Embryonic facial prominence (tissue), 1 donor: ENCODE results near the gene ATP2B2.

Experiments used
- DNase-seq: peaks from one replicate; pipeline ENCODE4 v3.0.0-alpha.2; 2016; ENCODE audit errors: extremely low spot score

ATP2B2 gene

DNA sequence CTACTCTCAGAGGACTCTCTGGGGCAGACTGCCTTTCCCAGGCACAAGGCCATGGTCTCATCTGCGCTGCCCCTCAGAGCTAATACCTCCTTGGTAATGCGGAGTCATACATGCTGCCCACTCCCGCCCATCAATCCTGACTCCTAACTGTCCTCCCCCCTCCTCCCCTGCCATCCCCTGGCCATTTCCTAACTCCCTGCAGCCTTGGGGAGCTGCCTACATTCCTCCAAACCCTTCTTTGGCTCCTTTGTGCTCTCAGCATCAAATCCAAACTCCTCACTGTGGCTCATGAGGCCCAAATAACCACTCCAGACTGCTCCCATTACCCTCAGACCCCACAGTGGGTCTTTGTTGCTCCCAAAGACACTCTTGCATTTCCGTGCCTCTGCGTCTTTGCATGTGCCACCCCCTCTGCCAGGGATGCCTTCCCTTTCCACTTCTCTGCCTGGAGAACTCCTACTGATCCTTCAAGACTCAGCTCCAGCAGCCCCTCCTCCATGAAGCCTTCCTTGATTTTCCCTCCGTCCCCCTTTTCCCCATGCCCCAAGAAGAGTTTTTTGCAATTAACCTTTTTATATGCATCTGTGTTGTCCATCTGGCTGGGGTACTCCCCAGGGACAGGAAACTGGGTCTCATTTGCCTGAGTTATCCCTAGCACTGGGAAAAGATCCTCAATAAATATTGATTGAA, 5.5 kb upstream of the ATP2B2 start:
- DNase-seq = no peak

DNA sequence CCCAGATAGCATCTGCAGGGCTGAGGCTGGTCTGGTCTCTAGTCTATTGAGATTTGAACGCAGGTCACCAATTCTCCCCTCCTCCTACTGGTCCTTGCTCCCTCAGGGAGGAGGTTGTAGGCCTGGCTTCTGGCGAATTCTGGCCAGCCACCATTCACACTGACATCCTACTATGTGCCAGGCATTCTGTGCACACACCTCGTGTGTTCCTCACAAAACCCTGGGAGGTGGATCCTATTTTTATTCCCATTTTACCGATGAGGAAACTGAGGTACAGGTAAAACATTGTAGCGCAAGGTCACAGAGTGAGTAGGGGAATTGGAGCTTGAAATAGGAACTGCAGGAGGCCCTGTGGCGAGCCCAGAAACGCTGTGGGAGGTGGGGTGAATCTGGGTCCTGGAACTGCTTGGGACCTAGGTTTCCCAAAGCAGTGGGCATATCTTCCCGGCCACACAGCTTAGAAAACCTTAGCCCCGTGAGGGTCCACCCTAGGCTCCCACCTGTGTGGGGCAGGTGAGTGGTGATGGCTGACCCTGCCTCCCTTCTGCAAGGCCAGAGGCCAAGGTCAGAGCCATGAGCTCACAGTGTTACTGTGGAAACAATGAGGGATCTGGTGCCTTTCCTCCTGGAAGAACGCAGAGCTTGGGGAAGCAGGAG, 4.8 kb upstream of the ATP2B2 start:
- no peak for DNase-seq

- DNase-seq = no peak
Measured at GRCh38 chr3:10509325-10509724, 3.9 kb upstream of the ATP2B2 start.

DNA sequence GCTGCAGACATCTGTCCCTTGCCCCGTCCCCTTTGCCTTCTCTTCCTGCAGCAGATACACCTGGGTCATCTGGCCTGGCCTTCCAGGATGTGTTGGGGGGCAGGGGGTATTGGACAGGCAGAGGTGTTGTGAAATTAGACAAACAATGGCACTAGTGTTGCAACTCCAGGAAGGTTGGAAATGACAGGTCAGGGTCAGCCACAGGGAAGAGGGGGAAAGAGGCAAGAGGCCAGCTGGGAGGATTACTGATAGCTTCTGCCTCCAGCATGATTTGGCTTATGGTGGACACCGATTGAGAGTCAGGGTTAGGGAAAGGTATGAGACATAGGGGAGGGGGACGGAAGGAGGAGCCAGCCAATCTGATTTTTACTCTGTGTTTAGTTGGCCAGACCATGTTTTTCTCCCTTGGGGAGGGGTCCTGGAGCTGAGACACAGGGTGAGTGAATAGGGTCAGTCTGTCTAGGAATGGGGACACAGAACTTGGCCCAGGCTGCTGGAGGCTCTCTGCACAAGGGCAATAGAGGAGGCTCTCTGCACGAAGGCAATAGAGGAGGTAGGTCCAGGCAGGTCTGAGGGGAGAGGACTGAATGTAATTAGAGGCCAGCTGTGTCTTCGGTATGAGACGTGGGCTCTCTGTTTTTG, 3.4 kb upstream of the ATP2B2 start:
- DNase-seq = no peak

DNA sequence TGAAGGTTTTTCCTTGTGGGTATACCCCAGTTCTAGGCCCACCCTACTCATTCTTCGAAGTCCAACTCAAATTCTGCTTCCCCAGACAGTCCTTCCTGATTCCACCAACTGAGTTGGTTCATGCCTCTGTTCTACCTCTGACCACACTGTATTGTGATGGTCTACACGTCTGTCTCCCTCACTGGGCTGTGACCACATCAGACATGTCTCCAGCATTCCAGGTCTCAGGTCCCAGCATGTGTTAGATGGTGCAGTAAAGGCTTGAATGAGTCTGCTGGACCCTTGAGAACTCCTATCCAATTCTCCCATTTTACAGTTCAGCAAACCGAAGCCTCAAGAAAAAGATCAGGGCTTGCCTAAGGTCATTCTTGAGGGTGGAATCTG, 2.8 kb upstream of the ATP2B2 start:
- no peak for DNase-seq

DNA sequence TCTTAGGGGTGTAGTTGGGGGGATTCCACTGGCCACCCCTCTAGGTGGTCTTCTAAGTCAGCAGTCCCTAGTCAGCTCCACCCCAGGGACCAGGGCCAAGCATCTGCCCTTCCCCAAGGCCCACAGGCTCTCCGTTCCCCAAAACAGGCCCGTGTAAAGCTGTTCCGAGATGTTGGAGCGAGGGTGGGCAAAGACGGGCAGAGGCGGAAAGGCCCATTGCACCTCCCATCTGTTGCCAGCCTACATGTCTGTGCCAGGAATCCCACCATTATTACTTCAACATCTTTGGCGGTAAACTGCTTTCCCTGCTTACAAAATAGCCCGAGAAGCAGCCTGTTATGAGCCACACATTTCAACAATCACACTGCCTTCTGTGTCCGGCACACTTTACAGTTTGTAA, 1.9 kb upstream of the ATP2B2 start:
- DNase-seq = no peak

DNA sequence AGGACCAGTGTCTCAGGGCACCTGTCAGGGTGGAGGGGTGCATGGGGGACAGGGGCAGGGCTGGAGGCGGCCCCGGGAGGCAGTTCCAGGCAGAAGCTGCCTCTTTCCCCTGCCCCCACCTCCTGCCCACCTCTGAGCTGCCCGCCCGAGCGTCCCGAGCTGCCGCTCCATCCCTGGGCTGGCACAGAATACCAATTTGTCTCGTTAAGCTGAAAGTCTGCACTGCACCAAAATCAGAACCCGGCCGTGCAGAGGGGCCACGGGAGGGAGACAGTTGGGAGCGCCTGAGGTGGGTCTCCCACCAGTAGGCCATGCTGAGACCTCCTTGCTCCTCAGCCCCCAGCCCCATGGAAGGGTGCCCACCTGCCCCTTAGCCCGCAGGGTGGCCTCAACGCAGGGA, 1.3 kb upstream of the ATP2B2 start:
- no peak for DNase-seq

DNA sequence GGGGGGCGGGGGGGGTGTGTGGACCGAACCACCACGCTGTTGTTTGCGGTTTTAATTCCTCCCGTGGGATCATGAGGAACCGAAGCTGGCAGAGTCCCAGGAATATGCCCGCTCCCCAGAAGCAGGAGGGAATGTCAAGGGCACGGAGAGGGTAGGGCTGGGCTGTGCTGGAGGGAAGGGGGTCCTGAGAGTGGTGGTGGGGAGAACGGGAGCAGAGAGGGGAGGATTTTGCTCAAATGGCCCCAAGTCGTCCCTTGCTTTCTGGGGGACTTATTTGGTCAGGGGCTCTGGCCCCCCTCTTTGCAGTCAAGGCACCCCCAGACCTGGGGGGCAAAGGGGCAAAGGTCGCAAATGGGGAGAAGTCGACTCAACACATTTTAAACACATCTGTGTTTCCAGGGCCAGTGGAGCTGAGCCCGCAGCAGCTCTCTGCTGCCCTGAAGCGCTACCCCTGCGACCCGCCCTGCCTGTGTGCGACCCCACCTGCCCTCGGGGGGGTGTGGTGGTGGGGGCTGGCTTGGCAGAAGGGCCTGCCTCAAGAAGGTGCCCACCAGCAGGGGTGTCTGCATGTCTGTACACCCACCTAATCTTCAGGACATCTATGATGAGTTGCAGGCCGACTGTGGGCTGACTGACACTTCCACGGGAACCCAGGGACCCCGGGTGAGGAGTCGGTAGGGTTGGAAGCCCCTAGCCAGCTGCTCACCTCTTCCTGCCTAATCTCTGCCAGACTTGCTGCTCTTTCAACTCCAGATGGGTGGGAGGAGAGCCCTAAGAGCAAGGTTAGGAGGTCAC, 602 bp upstream of the ATP2B2 start:
- no peak for DNase-seq

GRCh38 chr3:10504171-10505049, 976 bp downstream of the ATP2B2 start:
- no peak for DNase-seq

DNA sequence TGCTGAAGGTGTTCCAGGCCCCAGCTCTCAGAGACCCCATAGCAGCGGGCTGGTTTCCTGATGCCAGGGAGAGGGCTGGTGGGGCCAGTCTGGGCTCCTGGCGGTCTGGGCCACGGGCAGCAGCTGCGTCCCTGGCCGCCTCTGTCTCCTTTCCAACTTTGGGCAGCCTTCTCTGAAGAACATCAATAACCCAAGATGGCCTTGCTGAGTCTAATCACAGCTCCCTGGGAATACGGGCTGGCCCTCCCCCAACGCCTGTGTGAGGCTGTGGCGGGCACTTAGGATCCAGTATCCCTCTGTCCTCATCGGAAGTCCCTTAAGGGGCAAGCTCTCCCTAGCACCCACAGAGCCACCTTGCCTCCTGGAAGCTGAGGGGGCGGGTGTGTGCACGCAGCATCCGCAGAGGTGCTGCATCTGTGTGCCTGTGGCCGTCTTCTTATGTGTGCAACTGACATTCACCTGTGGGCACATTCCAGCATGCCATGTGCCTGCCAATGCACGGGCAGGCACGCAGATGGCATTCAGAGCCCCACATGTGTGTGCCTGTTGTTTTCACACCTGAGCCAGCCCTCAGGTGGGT, 2.1 kb downstream of the ATP2B2 start:
- DNase-seq = no peak

- DNase-seq = no peak
Measured at GRCh38 chr3:10502185-10502880, 3.1 kb downstream of the ATP2B2 start.

DNA sequence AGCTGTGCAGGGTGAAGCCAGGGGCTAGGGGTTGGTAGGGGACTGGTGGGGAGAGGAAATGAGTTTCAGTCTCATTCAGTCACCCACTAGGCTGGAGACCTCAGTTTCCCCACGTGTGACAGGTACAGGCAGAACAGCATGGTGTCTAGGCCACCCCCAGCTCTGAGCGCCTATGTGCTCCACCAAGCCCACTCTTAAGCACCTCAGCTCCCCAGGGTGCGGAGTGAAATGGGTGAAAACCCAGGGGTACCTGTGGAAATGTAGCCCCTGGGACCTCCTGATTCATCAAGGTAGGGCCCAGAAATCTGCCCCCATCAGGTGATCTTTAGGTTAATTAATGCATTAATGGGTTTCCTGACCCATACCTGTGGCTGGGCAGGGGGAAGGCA, 3.7 kb downstream of the ATP2B2 start:
- DNase-seq = no peak

GRCh38 chr3:10500717-10501663, 4.4 kb downstream of the ATP2B2 start:
- DNase-seq = no peak

DNA sequence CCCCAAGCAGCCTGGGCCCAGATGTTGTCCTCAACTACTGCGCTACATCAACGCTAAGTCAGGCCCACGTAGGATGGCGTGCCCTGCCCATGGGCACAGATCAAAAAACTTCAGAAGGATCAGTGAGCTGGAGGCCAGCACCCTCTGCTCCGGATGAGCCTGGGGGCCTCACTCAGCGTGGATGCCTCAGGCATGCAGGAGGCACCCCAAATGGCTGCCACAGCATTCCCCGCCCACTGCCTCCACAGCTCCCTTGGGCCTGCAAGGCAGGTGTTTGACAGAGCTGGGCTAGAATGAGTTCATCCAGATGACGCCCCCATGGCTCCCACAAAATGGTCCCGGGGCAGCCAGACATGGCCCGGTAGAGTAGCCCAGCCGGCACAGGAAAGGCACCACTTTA, 7.1 kb downstream of the ATP2B2 start:
- DNase-seq = no peak

GRCh38 chr3:10497439-10497838, 7.9 kb downstream of the ATP2B2 start:
- no peak for DNase-seq

GRCh38 chr3:10496121-10496863, 9.1 kb downstream of the ATP2B2 start:
- DNase-seq = no peak

DNA sequence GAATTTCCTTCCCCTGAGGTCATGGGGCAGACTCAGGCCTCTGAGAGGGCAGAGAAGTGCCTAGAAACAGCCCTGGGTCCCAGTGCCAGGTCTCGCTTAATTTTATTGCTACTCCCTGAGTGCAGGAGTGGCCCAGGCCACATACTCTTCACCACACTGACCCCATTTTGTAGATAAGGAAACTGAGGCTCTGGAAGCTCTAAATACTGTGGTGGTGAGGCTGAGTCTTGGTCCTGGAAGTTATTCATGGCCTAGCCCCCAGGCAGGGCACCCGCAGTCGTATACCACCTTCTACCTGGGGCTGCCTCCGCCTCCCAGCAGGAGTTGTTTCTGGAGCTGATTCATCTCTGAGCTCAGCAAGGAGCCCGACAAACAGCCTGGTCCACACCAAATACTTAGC, 9.8 kb downstream of the ATP2B2 start:
- DNase-seq = no peak

GRCh38 chr3:10495003-10495402, 10.4 kb downstream of the ATP2B2 start:
- DNase-seq = no peak

DNA sequence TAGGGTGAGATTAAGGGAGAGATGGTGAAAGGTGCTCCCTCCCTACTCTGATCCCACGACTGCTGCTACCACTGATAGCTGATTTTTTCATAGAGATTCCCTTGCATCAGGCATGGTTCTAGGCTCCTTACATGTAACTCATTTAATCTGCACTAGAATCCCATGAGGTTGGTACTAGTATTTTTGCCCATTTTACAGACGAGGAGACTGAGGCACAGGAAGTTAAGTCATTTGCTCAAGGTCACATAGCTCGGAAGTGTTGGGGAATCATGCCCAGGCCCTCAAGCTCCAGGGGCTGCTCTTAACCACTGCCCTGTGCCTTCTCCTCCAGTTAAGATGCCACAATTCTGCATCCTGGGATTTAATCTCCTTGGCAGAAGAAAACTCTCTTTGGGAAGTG, 11.2 kb downstream of the ATP2B2 start:
- DNase-seq = no peak
